ENCODE measurements around the gene CLCN3. TPM values are rescaled to one million over a fixed set of nuclear protein-coding genes. Genes with fewer than 3 reads are reported as not detected.

The CLCN3 gene
- total RNA-seq, 4 donors from 2014 or later = 28.8 to 45.4 (median 37.7) TPM

DNA sequence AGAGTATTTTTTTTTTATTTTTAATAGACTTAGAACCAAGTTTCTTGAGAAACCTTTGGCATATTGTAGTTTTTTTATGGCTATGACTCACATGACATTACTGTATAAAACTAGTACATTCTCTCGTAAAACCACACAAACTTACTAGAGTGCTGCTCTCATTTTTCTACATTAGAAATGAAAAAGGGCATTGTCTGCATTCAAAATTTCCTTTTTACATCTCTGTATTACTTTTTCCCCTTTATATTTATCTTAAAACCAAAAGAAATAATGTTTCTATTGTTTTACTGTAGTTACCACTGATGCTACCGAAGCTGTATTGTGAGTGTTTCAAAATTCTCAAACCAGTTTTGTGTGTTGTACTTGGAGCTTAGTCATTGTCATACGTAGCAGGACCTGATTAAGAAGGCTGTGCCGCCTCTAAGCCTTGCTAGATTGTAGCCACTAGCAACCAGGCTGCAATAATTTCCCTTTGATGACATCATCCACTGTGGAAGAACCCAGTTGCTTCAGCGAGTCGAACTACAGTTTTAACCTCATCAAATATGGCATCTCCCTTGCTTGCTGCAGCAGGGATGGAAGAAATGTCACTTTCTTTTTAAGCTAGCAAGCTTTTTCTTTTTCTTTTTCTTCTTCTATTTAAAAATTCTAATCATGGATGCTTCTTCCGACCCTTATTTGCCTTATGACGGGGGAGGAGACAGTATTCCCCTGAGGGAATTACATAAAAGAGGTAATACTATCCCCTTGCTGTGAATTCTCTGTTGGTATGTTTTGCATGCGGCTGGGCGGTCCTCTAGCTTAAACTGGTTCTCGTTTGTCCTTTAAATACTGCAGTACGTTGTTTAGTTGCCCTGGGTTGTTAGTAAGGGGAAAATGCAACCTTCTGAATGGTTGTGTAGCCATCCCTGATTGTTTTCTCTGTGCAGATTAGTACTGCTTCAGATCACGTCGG lies 39.6 kb downstream of the CLCN3 start:
- no peaks in the 10 kb centered on the region for H3K27me3 ChIP-seq
- TF ChIP-seq POLR2A (IDR thresholded peaks at IDR 0.05) = peak; percentile 47 to 48
- TF ChIP-seq, protein P1, sequence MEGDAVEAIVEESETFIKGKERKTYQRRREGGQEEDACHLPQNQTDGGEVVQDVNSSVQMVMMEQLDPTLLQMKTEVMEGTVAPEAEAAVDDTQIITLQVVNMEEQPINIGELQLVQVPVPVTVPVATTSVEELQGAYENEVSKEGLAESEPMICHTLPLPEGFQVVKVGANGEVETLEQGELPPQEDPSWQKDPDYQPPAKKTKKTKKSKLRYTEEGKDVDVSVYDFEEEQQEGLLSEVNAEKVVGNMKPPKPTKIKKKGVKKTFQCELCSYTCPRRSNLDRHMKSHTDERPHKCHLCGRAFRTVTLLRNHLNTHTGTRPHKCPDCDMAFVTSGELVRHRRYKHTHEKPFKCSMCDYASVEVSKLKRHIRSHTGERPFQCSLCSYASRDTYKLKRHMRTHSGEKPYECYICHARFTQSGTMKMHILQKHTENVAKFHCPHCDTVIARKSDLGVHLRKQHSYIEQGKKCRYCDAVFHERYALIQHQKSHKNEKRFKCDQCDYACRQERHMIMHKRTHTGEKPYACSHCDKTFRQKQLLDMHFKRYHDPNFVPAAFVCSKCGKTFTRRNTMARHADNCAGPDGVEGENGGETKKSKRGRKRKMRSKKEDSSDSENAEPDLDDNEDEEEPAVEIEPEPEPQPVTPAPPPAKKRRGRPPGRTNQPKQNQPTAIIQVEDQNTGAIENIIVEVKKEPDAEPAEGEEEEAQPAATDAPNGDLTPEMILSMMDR (IDR thresholded peaks at IDR 0.05) = no peak
- peak; percentile 46 to 90 for TF ChIP-seq EP300 (IDR thresholded peaks at IDR 0.05)
- H3K27ac ChIP-seq = peak overlapping the region; percentile 79 to 89 (median 84)
- H3K9me3 ChIP-seq = no peaks in the 10 kb centered on the region
- H3K4me3 ChIP-seq = peak overlapping the region; percentile 26 to 54 (median 43)
- H3K36me3 ChIP-seq = no peaks in the 10 kb centered on the region
- 4 to 9% methylated on average over 14 of the region's 14 CpGs for WGBS, 2 donors
- peaks cover 0 to 53% (median 2%) of the 10 kb centered on the region in 4 donors for H3K4me1 ChIP-seq
- DNase-seq (ENCODE audit: low spot score in 2 of 2) = peak in 1 of 2 donors; percentile 70

DNA sequence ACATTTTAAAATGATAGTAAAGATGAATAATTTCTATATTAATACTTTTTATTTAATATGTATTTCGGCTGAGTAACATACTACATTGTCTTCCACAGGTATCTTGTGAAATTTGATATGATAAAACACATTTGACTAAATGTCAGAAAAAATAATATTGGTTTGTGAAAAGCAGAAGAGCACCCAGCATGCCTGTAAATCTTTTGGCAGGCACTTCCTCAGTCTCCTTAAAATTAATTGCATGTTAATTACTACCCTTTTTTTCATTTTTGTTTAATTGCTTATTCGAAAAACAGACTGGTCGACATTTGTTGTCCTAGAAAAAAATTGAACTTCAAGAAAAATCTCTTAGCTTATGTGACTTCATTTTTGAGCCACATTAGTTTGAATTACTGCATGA lies 40.6 kb downstream of the CLCN3 start:
- 62 to 65% methylated on average over 3 of the region's 3 CpGs for WGBS, 2 donors
- peak overlapping the region in 1 of 4 donors; percentile 54 for H3K4me3 ChIP-seq
- H3K27ac ChIP-seq = peak overlapping the region; percentile 79 to 89 (median 84)

DNA sequence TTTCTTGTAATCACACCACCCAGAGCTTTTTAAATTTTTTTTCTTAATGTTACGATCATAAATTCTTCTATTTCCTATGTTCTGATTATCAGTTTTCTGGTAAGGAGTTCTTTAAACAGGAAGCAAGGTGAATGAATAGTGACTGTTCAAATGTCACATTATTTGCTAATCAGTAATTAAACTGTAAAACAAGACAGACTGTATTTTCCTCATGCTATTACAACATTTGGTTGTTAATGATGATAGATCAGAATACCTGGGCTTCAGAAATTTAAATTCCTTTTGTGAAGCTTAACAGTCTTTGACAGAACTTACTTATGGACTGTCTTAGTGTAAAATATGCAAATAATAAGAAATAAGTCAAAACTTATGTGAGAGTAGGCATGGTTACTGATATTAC lies 41.4 kb downstream of the CLCN3 start:
- peaks cover 0 to 53% (median 2%) of the 10 kb centered on the region in 4 donors for H3K4me1 ChIP-seq
- TF ChIP-seq, protein P1 (IDR thresholded peaks at IDR 0.05) = no peak
- TF ChIP-seq EP300 (IDR thresholded peaks at IDR 0.05) = no peak
- TF ChIP-seq POLR2A (IDR thresholded peaks at IDR 0.05) = no peak
- H3K36me3 ChIP-seq = no peaks in the 10 kb centered on the region
- WGBS, 2 donors = 86 to 91% methylated on average over 1 of the region's 1 CpG
- DNase-seq (ENCODE audit: low spot score in 2 of 2) = no peak
- H3K9me3 ChIP-seq = no peaks in the 10 kb centered on the region
- H3K4me3 ChIP-seq = no peak overlapping the region
- H3K27me3 ChIP-seq = no peaks in the 10 kb centered on the region
- peak overlapping the region in 3 of 4 donors; percentile 15 to 79 (median 27) for H3K27ac ChIP-seq

More for the DNA sequence above, 40.6 kb downstream of the CLCN3 start:
- Histone ChIP-seq H3K36me3 (no peaks in the 10 kb centered on the region), H3K4me1 (peaks cover 0 to 53% (median 2%) of the 10 kb centered on the region in 4 donors), H3K27me3 (no peaks in the 10 kb centered on the region), H3K9me3 (no peaks in the 10 kb centered on the region)
- no peak for TF ChIP-seq POLR2A (IDR thresholded peaks at IDR 0.05)
- no peak for TF ChIP-seq EP300 (IDR thresholded peaks at IDR 0.05)
- TF ChIP-seq, protein P1 (IDR thresholded peaks at IDR 0.05) = no peak
- no peak for DNase-seq (ENCODE audit: low spot score in 2 of 2)

DNA sequence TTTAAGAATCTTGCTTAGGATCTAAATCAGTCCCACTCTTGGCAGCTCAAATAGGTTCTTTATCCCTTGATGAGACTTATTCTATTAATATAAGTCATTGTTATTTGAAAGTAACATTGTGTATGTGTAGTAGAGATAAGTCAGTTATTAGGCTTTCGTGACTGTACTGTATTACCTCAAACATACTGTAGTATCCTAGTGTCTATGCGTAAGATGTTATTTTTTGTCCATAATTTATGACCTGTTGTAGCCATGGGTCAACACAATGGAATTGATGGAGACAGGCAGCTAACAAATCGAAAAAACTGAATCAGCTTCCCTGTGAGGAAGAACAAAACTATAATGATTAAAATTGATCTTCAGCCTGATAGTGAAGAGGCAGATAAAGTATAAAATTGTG lies 41.8 kb downstream of the CLCN3 start:
- no peak overlapping the region for H3K4me3 ChIP-seq
- H3K27ac ChIP-seq = peak overlapping the region in 2 of 4 donors; percentile 15 to 27
- WGBS, 2 donors = 74 to 79% methylated on average over 3 of the region's 3 CpGs

More for the DNA sequence above, 41.8 kb downstream of the CLCN3 start:
- Histone ChIP-seq H3K9me3 (peaks cover 0 to 4% (median 0%) of the 10 kb centered on the region in 4 donors), H3K4me1 (peaks cover 0 to 53% (median 2%) of the 10 kb centered on the region in 4 donors), H3K36me3 (no peaks in the 10 kb centered on the region), H3K27me3 (no peaks in the 10 kb centered on the region)
- DNase-seq (ENCODE audit: low spot score in 2 of 2) = no peak
- TF ChIP-seq EP300 (IDR thresholded peaks at IDR 0.05) = no peak
- TF ChIP-seq POLR2A (IDR thresholded peaks at IDR 0.05) = no peak
- TF ChIP-seq, protein P1 (IDR thresholded peaks at IDR 0.05) = no peak
